Measurements from ENCODE around the gene MMP7.

GRCh38 chr11:102552447-102553194 is 22.1 kb upstream of the MMP7 start:
- TF ChIP-seq POLR2A (IDR thresholded peaks at IDR 0.05) (no peak), CTCF (IDR thresholded peaks at IDR 0.05) (no peak)

Measured in thyroid gland (tissue), 4 donors.